Breast epithelium (tissue), 4 donors: ENCODE results near the gene TRIM48. TPM values are rescaled to one million over a fixed set of nuclear protein-coding genes. Genes with fewer than 3 reads are reported as not detected.
"Not testable (repeated sequence)": the region's sequence is repeated elsewhere in the genome, so short reads cannot be mapped to it uniquely, and the experiment has no call there.

Experiments
- DNase-seq, 2 donors: peaks; one replicate each; pipeline ENCODE4 v3.0.0-alpha.2; 2019; ENCODE audit warnings: low spot score in 2 of 2
- H3K27ac ChIP-seq, 2 donors: fragments of 200-600 bp; sonication (generic) in 1 of 2; one replicate each; pipeline ENCODE4 v1.5.1; 2016 to 2019; ENCODE audit warnings: mild to moderate bottlenecking in 1 of 2
- H3K27me3 ChIP-seq, 2 donors: fragments of 200-600 bp; sonication (generic) in 1 of 2; one replicate each; pipeline versions ENCODE4 v1.5.1 to v1.6.0; 2017 to 2019; ENCODE audit warnings: control low read depth in 1 of 2, mild to moderate bottlenecking in 1 of 2
- H3K36me3 ChIP-seq: fragments of 200-600 bp; one replicate; pipeline ENCODE4 v1.5.1; 2019
- H3K4me1 ChIP-seq, 2 donors: fragments of 200-600 bp; sonication (generic); one replicate each; pipeline ENCODE4 v1.5.1; 2016 to 2019; ENCODE audit warnings: control low read depth in 1 of 2
- H3K4me3 ChIP-seq, 3 donors: fragments of 200-600 bp; sonication (generic); 1 replicate in 2 of 3; 2 replicates in 1 of 3; pipeline ENCODE4 v1.5.1; 2016 to 2019; ENCODE audit warnings: mild to moderate bottlenecking in 3 of 3, moderate library complexity in 2 of 3
- H3K9me3 ChIP-seq, 2 donors: fragments of 200-600 bp; sonication (generic) in 1 of 2; one replicate each; pipeline ENCODE4 v1.5.1; 2016 to 2019; ENCODE audit warnings: control low read depth in 1 of 2
- POLR2A ChIP-seq: fragments of 450-650 bp; IDR thresholded peaks from one replicate; pipeline ENCODE4 v1.6.1; 2016; ENCODE audit warnings: antibody characterized with exemption, mild to moderate bottlenecking, moderate library complexity
- POLR2AphosphoS5 ChIP-seq, 3 donors: sonication (generic); formaldehyde crosslinking; IDR thresholded peaks; one replicate each; pipeline ENCODE4 v1.6.1; 2017; ENCODE audit warnings: antibody characterized with exemption in 3 of 3
- intact Hi-C: fragments of 100-400 bp; cut with DNase I; formaldehyde crosslinking; loops from one replicate; pipeline ENCODE4 v1.15.1; 2023; ENCODE audit warnings: low total_unique reads
- total RNA-seq, 3 donors: library from RNA; depleted of rRNA; stranded (reverse); fragments of >200 nt; gene quantifications; one replicate each; pipeline ENCODE4 v1.1.0, GENCODE V29; 2016
- TF ChIP-seq, protein P1 (sequence below), 3 donors: fragments of 450-650 bp; IDR thresholded peaks; one replicate each; pipeline ENCODE4 v1.5.1; 2016 to 2017; ENCODE audit warnings: antibody characterized with exemption in 3 of 3, mild to moderate bottlenecking in 3 of 3, moderate library complexity in 3 of 3

TRIM48 gene, protein sequence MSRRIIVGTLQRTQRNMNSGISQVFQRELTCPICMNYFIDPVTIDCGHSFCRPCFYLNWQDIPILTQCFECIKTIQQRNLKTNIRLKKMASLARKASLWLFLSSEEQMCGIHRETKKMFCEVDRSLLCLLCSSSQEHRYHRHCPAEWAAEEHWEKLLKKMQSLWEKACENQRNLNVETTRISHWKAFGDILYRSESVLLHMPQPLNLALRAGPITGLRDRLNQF
- total RNA-seq = not detected

DNA sequence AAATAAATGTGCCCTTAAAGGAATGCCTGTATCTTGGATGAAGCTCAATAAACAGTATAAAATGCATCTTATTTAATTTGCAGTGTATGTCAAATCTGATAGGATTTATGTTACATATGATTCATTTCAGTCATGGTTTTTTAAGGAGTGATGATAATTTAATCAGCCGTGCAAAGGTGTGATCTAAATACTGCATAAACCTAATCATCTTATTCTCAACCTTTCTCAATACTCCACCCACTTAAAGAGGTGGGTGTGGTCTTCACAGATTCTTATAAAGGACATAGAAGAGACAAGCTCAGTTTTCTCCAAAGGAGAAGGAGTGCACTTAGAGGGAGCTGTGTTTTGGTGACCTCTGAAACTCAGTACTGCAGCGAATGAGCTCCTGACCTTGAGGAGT lies at the start of gene TRIM48:
TRIM48 (plus strand) TSS at position 301 of the 400 bp plus-strand sequence. CDS start 113 bp downstream, outside the sequence.
- H3K36me3 ChIP-seq, DNase-seq, intact Hi-C loops: not testable (repeated sequence)

DNA sequence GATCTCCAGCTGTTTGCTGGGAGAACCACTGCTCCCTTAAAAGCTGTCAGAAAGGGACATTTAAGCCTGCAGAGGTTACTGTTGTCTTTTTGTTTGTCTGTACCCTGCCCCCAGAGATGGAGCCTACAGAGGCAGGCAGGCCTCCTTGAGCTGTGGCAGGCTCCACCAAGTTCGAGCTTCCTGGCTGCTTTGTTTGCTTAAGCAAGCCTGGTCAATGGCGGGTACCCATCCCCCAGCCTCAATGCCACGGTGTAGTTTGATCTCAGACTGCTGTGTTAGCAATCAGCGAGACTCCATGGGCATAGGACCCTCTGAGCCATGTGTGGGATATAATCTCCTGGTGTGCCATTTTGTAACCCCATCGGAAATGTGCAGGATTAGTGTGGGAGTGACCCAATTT lies 23.6 kb upstream of the TRIM48 start:
- H3K4me1 ChIP-seq, H3K27me3 ChIP-seq, DNase-seq, H3K4me3 ChIP-seq, intact Hi-C loops, H3K36me3 ChIP-seq, H3K27ac ChIP-seq: not testable (repeated sequence)
- H3K9me3 ChIP-seq = peaks cover 0 to 10% of the 10 kb centered on the region in 2 donors

More for the DNA sequence above, at the start of gene TRIM48:
- not testable (repeated sequence) for H3K4me1 ChIP-seq, H3K27me3 ChIP-seq, H3K9me3 ChIP-seq, H3K27ac ChIP-seq, H3K4me3 ChIP-seq

DNA sequence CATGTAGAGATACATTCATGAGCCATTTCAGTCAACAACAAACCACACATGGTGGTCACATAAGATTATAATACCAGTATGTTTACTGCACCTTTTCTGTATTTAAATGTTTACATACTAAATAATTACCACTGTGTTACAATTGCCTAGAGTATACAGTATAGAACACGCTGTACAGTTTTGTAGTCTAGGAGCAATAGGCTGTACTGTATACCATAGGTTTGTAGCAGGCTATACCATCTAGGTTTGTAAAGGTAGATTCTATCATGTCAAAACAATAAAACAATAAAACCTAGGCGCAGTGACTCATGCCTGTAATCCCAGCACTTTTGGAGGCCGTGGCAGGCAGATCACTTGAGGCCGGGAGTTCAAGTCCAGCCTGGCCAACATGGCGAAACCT lies 1.1 kb downstream of the TRIM48 start:
- H3K4me1 ChIP-seq = no peaks in the 10 kb centered on the region
- H3K27me3 ChIP-seq = no peaks in the 10 kb centered on the region
- H3K36me3 ChIP-seq = no peaks in the 10 kb centered on the region
- TF ChIP-seq POLR2A (no peak), POLR2AphosphoS5 (IDR thresholded peaks at IDR 0.05) (no peak)
- TF ChIP-seq, protein P1, sequence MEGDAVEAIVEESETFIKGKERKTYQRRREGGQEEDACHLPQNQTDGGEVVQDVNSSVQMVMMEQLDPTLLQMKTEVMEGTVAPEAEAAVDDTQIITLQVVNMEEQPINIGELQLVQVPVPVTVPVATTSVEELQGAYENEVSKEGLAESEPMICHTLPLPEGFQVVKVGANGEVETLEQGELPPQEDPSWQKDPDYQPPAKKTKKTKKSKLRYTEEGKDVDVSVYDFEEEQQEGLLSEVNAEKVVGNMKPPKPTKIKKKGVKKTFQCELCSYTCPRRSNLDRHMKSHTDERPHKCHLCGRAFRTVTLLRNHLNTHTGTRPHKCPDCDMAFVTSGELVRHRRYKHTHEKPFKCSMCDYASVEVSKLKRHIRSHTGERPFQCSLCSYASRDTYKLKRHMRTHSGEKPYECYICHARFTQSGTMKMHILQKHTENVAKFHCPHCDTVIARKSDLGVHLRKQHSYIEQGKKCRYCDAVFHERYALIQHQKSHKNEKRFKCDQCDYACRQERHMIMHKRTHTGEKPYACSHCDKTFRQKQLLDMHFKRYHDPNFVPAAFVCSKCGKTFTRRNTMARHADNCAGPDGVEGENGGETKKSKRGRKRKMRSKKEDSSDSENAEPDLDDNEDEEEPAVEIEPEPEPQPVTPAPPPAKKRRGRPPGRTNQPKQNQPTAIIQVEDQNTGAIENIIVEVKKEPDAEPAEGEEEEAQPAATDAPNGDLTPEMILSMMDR (IDR thresholded peaks at IDR 0.05) = no peak
- no peak for DNase-seq
- intact Hi-C loops = no loop called here
- H3K4me3 ChIP-seq = no peak overlapping the region
- no peaks in the 10 kb centered on the region for H3K9me3 ChIP-seq
- no peak overlapping the region for H3K27ac ChIP-seq

Other genes starting within 250 kb of the TRIM48 start
- gene OR4A16, start 81.0 kb downstream of the TRIM48 start, total RNA-seq = not detected
- gene OR4A15, start 105.8 kb downstream of the TRIM48 start, total RNA-seq = not detected